Retinal pigment epithelial cell (primary cell): ENCODE measurements around the gene ATP10A.

Experiments
- DNase-seq: peaks from one replicate; pipeline ENCODE4 v3.0.0-alpha.2; 2010; ENCODE audit warnings: low read depth
- H3K4me3 ChIP-seq: 2 replicates; pipeline ENCODE4 v1.5.1; 2011; ENCODE audit warnings: mild to moderate bottlenecking, low read length, control low read depth, moderate library complexity
- CTCF ChIP-seq: conservative IDR thresholded peaks from 2 replicates; pipeline ENCODE4 v1.5.1; 2011; ENCODE audit warnings: low read depth, low read length, control low read depth, inconsistent platforms

Gene ATP10A

GRCh38 chr15:25848784-25849156 lies 14.4 kb downstream of the ATP10A start:
- no peak for TF ChIP-seq CTCF
- no peak for DNase-seq
- no peak overlapping the region for H3K4me3 ChIP-seq

GRCh38 chr15:25848325-25848724 lies 14.8 kb downstream of the ATP10A start:
- H3K4me3 ChIP-seq, result no peak overlapping the region
- TF ChIP-seq CTCF, result no peak
- no peak for DNase-seq

DNA sequence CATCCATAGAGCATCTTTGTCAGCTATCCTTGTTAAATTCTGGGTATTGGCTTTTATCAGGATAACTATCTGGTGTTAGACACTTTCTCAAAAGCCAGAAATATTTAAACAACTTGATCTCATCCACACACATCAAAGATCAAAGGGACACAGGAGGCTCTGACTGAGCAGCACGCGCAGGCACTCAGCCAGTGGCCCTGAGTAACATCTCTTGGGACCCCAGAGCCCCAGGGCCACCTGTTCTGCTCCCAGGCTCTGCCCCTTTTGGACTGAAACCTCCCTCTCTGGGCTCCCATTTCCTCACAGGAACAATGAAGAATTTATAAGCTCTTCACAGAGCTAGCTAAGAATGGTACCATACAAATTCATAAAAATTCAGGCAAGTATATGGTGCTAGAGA lies 16.1 kb downstream of the ATP10A start:
- no peak for TF ChIP-seq CTCF
- no peak overlapping the region for H3K4me3 ChIP-seq
- no peak for DNase-seq

- no peak for DNase-seq
- H3K4me3 ChIP-seq, result no peak overlapping the region
- no peak for TF ChIP-seq CTCF
These were observed 16.8 kb downstream of the ATP10A start for GRCh38 chr15:25846377-25846776.

GRCh38 chr15:25844981-25845680 lies 18.0 kb downstream of the ATP10A start:
- no peak for DNase-seq
- TF ChIP-seq CTCF, result no peak
- H3K4me3 ChIP-seq, result no peak overlapping the region

DNA sequence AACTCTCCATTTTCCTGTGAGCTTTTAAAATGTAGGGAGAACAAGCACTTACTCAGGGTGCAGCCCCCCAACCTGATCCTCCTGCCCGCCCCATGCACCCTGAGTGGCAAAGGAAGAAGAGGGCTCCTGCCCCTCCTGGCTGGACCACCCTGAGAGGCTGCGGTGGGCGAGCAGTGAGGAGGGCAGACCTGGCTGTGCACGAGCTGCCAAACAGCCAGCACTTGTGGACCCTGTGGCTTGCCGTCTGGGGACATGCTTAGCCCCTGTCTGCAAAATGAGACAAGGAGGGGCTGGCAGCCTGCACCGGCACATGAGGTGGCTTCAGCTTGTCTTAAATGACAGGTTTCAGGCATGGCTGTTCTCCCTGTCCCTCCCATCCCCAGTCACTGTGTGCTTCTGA lies 18.6 kb downstream of the ATP10A start:
- DNase-seq, result no peak
- no peak overlapping the region for H3K4me3 ChIP-seq
- no peak for TF ChIP-seq CTCF

- DNase-seq, result no peak
- no peak overlapping the region for H3K4me3 ChIP-seq
- TF ChIP-seq CTCF, result no peak
These were observed 19.1 kb downstream of the ATP10A start for GRCh38 chr15:25844076-25844475.
